PC-3 (cell line): Measurements from ENCODE around the gene PFKFB3.

Experiments used
- CTCF ChIP-seq: fragments of 300-600 bp; sonication (generic); conservative IDR thresholded peaks from 2 replicates; pipeline ENCODE4 v1.5.1; 2017; ENCODE audit warnings: antibody characterized with exemption, low read depth, mild to moderate bottlenecking, low read length
- EZH2phosphoT487 ChIP-seq: fragments of 300-600 bp; sonication (generic); IDR thresholded peaks from 2 replicates; pipeline ENCODE4 v1.6.1; 2018; ENCODE audit warnings: mild to moderate bottlenecking, antibody characterized with exemption, low read length, borderline replicate concordance

GRCh38 chr10:6229746-6230145 lies 27.0 kb downstream of the PFKFB3 start:
- TF ChIP-seq CTCF (no peak), EZH2phosphoT487 (no peak)
